HL-60/S4 (cell line): ENCODE results near the gene ODC1.

Experiments
- in situ Hi-C: fragments of 300-500 bp; cut with MboI; formaldehyde crosslinking; loops from 2 replicates; pipeline ENCODE4 v1.14.3; 2022; ENCODE audit warnings: low sequenced_read_pairs

The ODC1 gene

GRCh38 chr2:10419553-10420257 lies 28.4 kb downstream of the ODC1 start:
- in situ Hi-C loops, result loop anchor here (10.0 kb wide), 1 partner anchor 285 kb away; no protein-coding TSS in a partner anchor

- in situ Hi-C loops, result loop anchor here (10.0 kb wide), 1 partner anchor 283 kb away; no protein-coding TSS in a partner anchor
These were observed 30.4 kb downstream of the ODC1 start for GRCh38 chr2:10417551-10418335.

- in situ Hi-C loops, result loop anchor here (10.0 kb wide), 1 partner anchor 281 kb away; no protein-coding TSS in a partner anchor
These were observed 32.5 kb downstream of the ODC1 start for GRCh38 chr2:10415640-10416039.

GRCh38 chr2:10415048-10415447 lies 33.1 kb downstream of the ODC1 start:
- in situ Hi-C loops, result loop anchor here (10.0 kb wide), 1 partner anchor 280 kb away; no protein-coding TSS in a partner anchor

GRCh38 chr2:10414591-10414990 lies 33.5 kb downstream of the ODC1 start:
- in situ Hi-C loops, result loop anchor here (5.0 to 10.0 kb wide), 2 partner anchors 142 to 280 kb away; no protein-coding TSS in a partner anchor

GRCh38 chr2:10413991-10414451 lies 34.1 kb downstream of the ODC1 start:
- in situ Hi-C loops, result loop anchor here (5.0 to 10.0 kb wide), 2 partner anchors 142 to 279 kb away; no protein-coding TSS in a partner anchor

- in situ Hi-C loops, result loop anchor here (5.0 to 10.0 kb wide), 2 partner anchors 141 to 279 kb away; no protein-coding TSS in a partner anchor
These were observed 34.6 kb downstream of the ODC1 start for GRCh38 chr2:10413503-10413902.

GRCh38 chr2:10412380-10412779 lies 35.7 kb downstream of the ODC1 start:
- in situ Hi-C loops, result loop anchor here (5.0 to 10.0 kb wide), 2 partner anchors 140 to 278 kb away; no protein-coding TSS in a partner anchor

GRCh38 chr2:10411557-10411956 lies 36.6 kb downstream of the ODC1 start:
- in situ Hi-C loops, result loop anchor here (5.0 to 10.0 kb wide), 2 partner anchors 139 to 277 kb away; no protein-coding TSS in a partner anchor

- in situ Hi-C loops, result loop anchor here (5.0 to 10.0 kb wide), 2 partner anchors 139 to 276 kb away; no protein-coding TSS in a partner anchor
These were observed 37.2 kb downstream of the ODC1 start for GRCh38 chr2:10410823-10411437.

- in situ Hi-C loops, result loop anchor here (5.0 to 10.0 kb wide), 2 partner anchors 138 to 275 kb away; no protein-coding TSS in a partner anchor
These were observed 37.9 kb downstream of the ODC1 start for GRCh38 chr2:10410001-10410822.

GRCh38 chr2:10408649-10409579 lies 39.2 kb downstream of the ODC1 start:
- in situ Hi-C loops, result no loop called here

GRCh38 chr2:10407841-10408648 lies 40.1 kb downstream of the ODC1 start:
- in situ Hi-C loops, result no loop called here

- in situ Hi-C loops, result no loop called here
These were observed 40.7 kb downstream of the ODC1 start for GRCh38 chr2:10407432-10407831.

- in situ Hi-C loops, result no loop called here
These were observed 41.5 kb downstream of the ODC1 start for GRCh38 chr2:10406491-10407188.

- in situ Hi-C loops, result no loop called here
These were observed 42.1 kb downstream of the ODC1 start for GRCh38 chr2:10406016-10406415.

- in situ Hi-C loops, result no loop called here
These were observed 42.7 kb downstream of the ODC1 start for GRCh38 chr2:10405448-10405847.
